Activated CD8-positive, alpha-beta T cell treated with anti-CD3 and anti-CD28 coated beads for 36 hours (primary cell): ENCODE measurements around the gene GNRHR. TPM values are rescaled to one million over a fixed set of nuclear protein-coding genes. Genes with fewer than 3 reads are reported as not detected.
"Not testable (repeated sequence)": the region's sequence is repeated elsewhere in the genome, so short reads cannot be mapped to it uniquely, and the experiment has no call there.

Experiments
- ATAC-seq: fragments of 200-7000 bp; cut with Tn5 transposase; one replicate; pipeline ENCODE4 v1.10.0; 2021; ENCODE audit warnings: mild to moderate bottlenecking, moderate library complexity
- CTCF ChIA-PET: fragments of 350-600 bp; sonication (Branson Sonifier 250); formaldehyde crosslinking; loops from one replicate; lab custom pipeline; 2021; ENCODE audit warnings: antibody characterized with exemption; lab: Charles Lee
- POLR2A ChIA-PET: fragments of 350-600 bp; sonication (Branson Sonifier 250); formaldehyde crosslinking; loops from one replicate; lab custom pipeline; 2021; ENCODE audit warnings: antibody characterized with exemption; lab: Charles Lee
- DNase-seq: peaks from one replicate; pipeline ENCODE4 v3.0.0-alpha.2; 2020
- H3K27ac Mint-ChIP-seq: one replicate; pipeline ENCODE4 v1.8.0; 2021; ENCODE audit warnings: mild to moderate bottlenecking, mixed read lengths
- H3K27me3 Mint-ChIP-seq: one replicate; pipeline ENCODE4 v1.8.0; 2021; ENCODE audit warnings: mixed read lengths
- H3K36me3 Mint-ChIP-seq: one replicate; pipeline ENCODE4 v1.8.0; 2021; ENCODE audit warnings: low read depth, mixed read lengths
- H3K4me1 Mint-ChIP-seq: one replicate; pipeline ENCODE4 v1.8.0; 2021; ENCODE audit warnings: low read depth, mixed read lengths
- H3K4me3 Mint-ChIP-seq: one replicate; pipeline ENCODE4 v1.8.0; 2021; ENCODE audit warnings: mild to moderate bottlenecking, moderate library complexity, mixed read lengths
- H3K9me3 Mint-ChIP-seq: one replicate; pipeline ENCODE4 v1.8.0; 2021; ENCODE audit warnings: mixed read lengths
- CTCF ChIP-seq: fragments of 200-600 bp; IDR thresholded peaks from one replicate; pipeline ENCODE4 v1.8.0; 2022; ENCODE audit warnings: antibody characterized with exemption, mild to moderate bottlenecking
- intact Hi-C: fragments of 100-400 bp; cut with micrococcal nuclease; formaldehyde crosslinking; loops from one replicate; pipeline ENCODE4 v1.10.0; 2022
- total RNA-seq, 2 experiments: library from RNA; stranded (reverse); gene quantifications; one replicate each; pipeline ENCODE4 v1.2.3, GENCODE V29; 2021

Gene GNRHR
- total RNA-seq, 2 experiments from 2014 or later: not detected

GRCh38 chr4:67714248-67714583 is 40.0 kb downstream of the GNRHR start:
- intact Hi-C loops: no loop called here
- peak overlapping the region; percentile 46 for H3K4me3 Mint-ChIP-seq

GRCh38 chr4:67713529-67714247 is 40.5 kb downstream of the GNRHR start:
- ATAC-seq: peak; percentile 72
- peaks cover 1% of the 10 kb centered on the region for H3K9me3 Mint-ChIP-seq
- CTCF ChIA-PET: interaction anchor here (0.7 to 1.5 kb wide), 4 partner anchors 12 to 33 kb away, joined by 3 to 6 read pairs (median 4); partner anchors contain the start of gene UBA6
- peak overlapping the region; percentile 46 for H3K4me3 Mint-ChIP-seq
- peak overlapping the region; percentile 90 for H3K27ac Mint-ChIP-seq
- peaks cover 26% of the 10 kb centered on the region for H3K36me3 Mint-ChIP-seq
- intact Hi-C loops: no loop called here
- POLR2A ChIA-PET: interaction anchor here (2.3 kb wide), 1 partner anchor 13 kb away, joined by 6 read pairs; the partner anchor contains the start of gene UBA6
- H3K27me3 Mint-ChIP-seq: no peaks in the 10 kb centered on the region
- peaks cover 35% of the 10 kb centered on the region for H3K4me1 Mint-ChIP-seq
- DNase-seq: no peak
- TF ChIP-seq CTCF: no peak

More at GRCh38 chr4:67714248-67714583, 40.0 kb downstream of the GNRHR start:
- TF ChIP-seq CTCF: no peak
- H3K27ac Mint-ChIP-seq: peak overlapping the region; percentile 90
- H3K36me3 Mint-ChIP-seq: peaks cover 26% of the 10 kb centered on the region
- H3K4me1 Mint-ChIP-seq: peaks cover 35% of the 10 kb centered on the region
- DNase-seq (peak; percentile 82), ATAC-seq (peak; percentile 99)
- POLR2A ChIA-PET: interaction anchor here (2.3 kb wide), 1 partner anchor 13 kb away, joined by 6 read pairs; the partner anchor contains the start of gene UBA6
- CTCF ChIA-PET: interaction anchor here (0.7 to 1.5 kb wide), 3 partner anchors 13 to 33 kb away, joined by 3 to 6 read pairs (median 6); partner anchors contain the start of gene UBA6
- H3K27me3 Mint-ChIP-seq: no peaks in the 10 kb centered on the region
- H3K9me3 Mint-ChIP-seq: peaks cover 1% of the 10 kb centered on the region

- ATAC-seq (no peak), DNase-seq (no peak)
- Mint-ChIP-seq H3K4me1 (peaks cover 37% of the 10 kb centered on the region), H3K27ac (peak overlapping the region; percentile 90), H3K9me3 (peaks cover 1% of the 10 kb centered on the region), H3K27me3 (no peaks in the 10 kb centered on the region), H3K36me3 (peaks cover 30% of the 10 kb centered on the region), H3K4me3 (no peak overlapping the region)
- no peak for TF ChIP-seq CTCF
- ChIA-PET CTCF (interaction anchor here (1.1 to 1.5 kb wide), 3 partner anchors 12 to 34 kb away, joined by 3 to 6 read pairs (median 4); partner anchors contain the start of gene UBA6), POLR2A (interaction anchor here (2.2 to 2.3 kb wide), 2 partner anchors 8 to 12 kb away, joined by 5 to 6 read pairs; partner anchors contain the start of gene UBA6)
- intact Hi-C loops: no loop called here
These were observed 41.3 kb downstream of the GNRHR start for GRCh38 chr4:67712650-67713528.

GRCh38 chr4:67712000-67712625 is 42.1 kb downstream of the GNRHR start:
- H3K27me3 Mint-ChIP-seq: no peaks in the 10 kb centered on the region
- no peak for TF ChIP-seq CTCF
- peaks cover 36% of the 10 kb centered on the region for H3K36me3 Mint-ChIP-seq
- intact Hi-C loops: no loop called here
- POLR2A ChIA-PET: interaction anchor here (2.2 kb wide), 1 partner anchor 9 kb away, joined by 5 read pairs; no protein-coding TSS in a partner anchor
- CTCF ChIA-PET: interaction anchor here (1.4 kb wide), 1 partner anchor 34 kb away, joined by 4 read pairs; no protein-coding TSS in a partner anchor
- ATAC-seq (no peak), DNase-seq (no peak)
- peaks cover 4% of the 10 kb centered on the region for H3K9me3 Mint-ChIP-seq
- H3K4me1 Mint-ChIP-seq: peaks cover 38% of the 10 kb centered on the region
- no peak overlapping the region for H3K4me3 Mint-ChIP-seq
- no peak overlapping the region for H3K27ac Mint-ChIP-seq

- H3K4me1 Mint-ChIP-seq: peaks cover 53% of the 10 kb centered on the region
- ATAC-seq, POLR2A ChIA-PET, CTCF ChIA-PET, DNase-seq, H3K4me3 Mint-ChIP-seq, H3K27me3 Mint-ChIP-seq, H3K27ac Mint-ChIP-seq, intact Hi-C loops: not testable (repeated sequence)
- H3K36me3 Mint-ChIP-seq: peaks cover 48% of the 10 kb centered on the region
- H3K9me3 Mint-ChIP-seq: peaks cover 14% of the 10 kb centered on the region
These were observed 47.5 kb downstream of the GNRHR start for GRCh38 chr4:67706682-67707081.
